ENCODE data around the gene ERO1A. TPM values are rescaled to one million over a fixed set of nuclear protein-coding genes. Genes with fewer than 3 reads are reported as not detected.

Gene ERO1A
- total RNA-seq, 1 experiment from 2014 or later, result 58.8 TPM

GRCh38 chr14:52694761-52695480 lies 437 bp downstream of the ERO1A start:
- DNase-seq (ENCODE audit: low spot score), result peak; percentile 54

GRCh38 chr14:52693532-52693931 lies 1.8 kb downstream of the ERO1A start:
- DNase-seq (ENCODE audit: low spot score), result no peak

- no peak for DNase-seq (ENCODE audit: low spot score)
Observed at GRCh38 chr14:52693036-52693435, 2.3 kb downstream of the ERO1A start.

- no peak for DNase-seq (ENCODE audit: low spot score)
Observed at GRCh38 chr14:52692248-52692962, 3.0 kb downstream of the ERO1A start.

GRCh38 chr14:52690983-52691760 lies 4.2 kb downstream of the ERO1A start:
- DNase-seq (ENCODE audit: low spot score), result no peak

- DNase-seq (ENCODE audit: low spot score), result no peak
Observed at GRCh38 chr14:52686176-52686575, 9.2 kb downstream of the ERO1A start.

- DNase-seq (ENCODE audit: low spot score), result no peak
Observed at GRCh38 chr14:52683985-52684520, 11.3 kb downstream of the ERO1A start.

GRCh38 chr14:52678591-52678990 lies 16.8 kb downstream of the ERO1A start:
- DNase-seq (ENCODE audit: low spot score), result peak; percentile 61

GRCh38 chr14:52663850-52664249 lies 31.5 kb downstream of the ERO1A start:
- DNase-seq (ENCODE audit: low spot score), result no peak

- no peak for DNase-seq (ENCODE audit: low spot score)
Observed at GRCh38 chr14:52661314-52661713, 34.0 kb downstream of the ERO1A start.

- DNase-seq (ENCODE audit: low spot score), result no peak
Observed at GRCh38 chr14:52660832-52661231, 34.5 kb downstream of the ERO1A start.

GRCh38 chr14:52660325-52660724 lies 35.0 kb downstream of the ERO1A start:
- DNase-seq (ENCODE audit: low spot score), result no peak

- DNase-seq (ENCODE audit: low spot score), result no peak
Observed at GRCh38 chr14:52656905-52657304, 38.5 kb downstream of the ERO1A start.

- no peak for DNase-seq (ENCODE audit: low spot score)
Observed at GRCh38 chr14:52650774-52651173, 44.6 kb downstream of the ERO1A start.

- DNase-seq (ENCODE audit: low spot score), result no peak
Observed at GRCh38 chr14:52649511-52649910, 45.8 kb downstream of the ERO1A start.

GRCh38 chr14:52641745-52642144 lies 53.6 kb downstream of the ERO1A start:
- DNase-seq (ENCODE audit: low spot score), result no peak

- DNase-seq (ENCODE audit: low spot score), result no peak
Observed at GRCh38 chr14:52640137-52640536, 55.2 kb downstream of the ERO1A start.

- no peak for DNase-seq (ENCODE audit: low spot score)
Observed at GRCh38 chr14:52619687-52620086, 75.7 kb downstream of the ERO1A start.

- no peak for DNase-seq (ENCODE audit: low spot score)
Observed at GRCh38 chr14:52618602-52619001, 76.8 kb downstream of the ERO1A start.

GRCh38 chr14:52610187-52610586 lies 85.2 kb downstream of the ERO1A start:
- no peak for DNase-seq (ENCODE audit: low spot score)

GRCh38 chr14:52609445-52610044 lies 85.8 kb downstream of the ERO1A start:
- DNase-seq (ENCODE audit: low spot score), result no peak

GRCh38 chr14:52607061-52607460 lies 88.3 kb downstream of the ERO1A start:
- DNase-seq (ENCODE audit: low spot score), result no peak
